ENCODE results near the gene BLCAP. TPM values are rescaled to one million over a fixed set of nuclear protein-coding genes. Genes with fewer than 3 reads are reported as not detected.

Gene BLCAP
- total and polyA plus RNA-seq, 8 donors = 65.5 to 75.4 (median 67.4) TPM

GRCh38 chr20:37528446-37529213 is 954 bp upstream of the BLCAP start:
- Histone ChIP-seq H3K4me1 (peaks cover 23 to 43% of the 10 kb centered on the region in 2 donors), H3K27ac (peak overlapping the region in 1 of 2 donors; percentile 95), H3K9me3 (no peaks in the 10 kb centered on the region), H3K27me3 (no peaks in the 10 kb centered on the region), H3K4me3 (peak overlapping the region; percentile 96 to 99), H3K36me3 (no peaks in the 10 kb centered on the region)
- TF ChIP-seq CTCF (IDR thresholded peaks at IDR 0.05) = no peak
- ATAC-seq (no peak), DNase-seq (no peak)
- intact Hi-C loops (cut with DNase I) = loop anchor here in 1 of 2 donors (5.0 to 10.0 kb wide), 2 partner anchors 144 to 331 kb away; no protein-coding TSS in a partner anchor

GRCh38 chr20:37526839-37527637 is 638 bp downstream of the BLCAP start:
- Histone ChIP-seq H3K27ac (peak overlapping the region; percentile 95 to 97), H3K36me3 (no peaks in the 10 kb centered on the region), H3K27me3 (no peaks in the 10 kb centered on the region), H3K9me3 (no peaks in the 10 kb centered on the region), H3K4me3 (peak overlapping the region; percentile 96 to 99), H3K4me1 (peaks cover 23 to 55% of the 10 kb centered on the region in 2 donors)
- DNase-seq (no peak), ATAC-seq (peak; percentile 67)
- intact Hi-C loops (cut with DNase I) = loop anchor here in 1 of 2 donors (5.0 to 10.0 kb wide), 2 partner anchors 142 to 330 kb away; no protein-coding TSS in a partner anchor
- no peak for TF ChIP-seq CTCF (IDR thresholded peaks at IDR 0.05)

- H3K36me3 ChIP-seq = peaks cover 0 to under 1% of the 10 kb centered on the region in 2 donors
- H3K9me3 ChIP-seq = no peaks in the 10 kb centered on the region
- ATAC-seq (no peak), DNase-seq (no peak)
- peaks cover 23 to 61% of the 10 kb centered on the region in 2 donors for H3K4me1 ChIP-seq
- H3K4me3 ChIP-seq = peak overlapping the region; percentile 96 to 99
- peaks cover 0 to 6% of the 10 kb centered on the region in 2 donors for H3K27me3 ChIP-seq
- no peak for TF ChIP-seq CTCF (IDR thresholded peaks at IDR 0.05)
- peak overlapping the region; percentile 95 to 97 for H3K27ac ChIP-seq
- intact Hi-C loops (cut with DNase I) = loop anchor here in 1 of 2 donors (5.0 to 10.0 kb wide), 2 partner anchors 142 to 329 kb away; no protein-coding TSS in a partner anchor
These were observed 1.3 kb downstream of the BLCAP start for GRCh38 chr20:37526238-37526838.

GRCh38 chr20:37525810-37526209 is 1.9 kb downstream of the BLCAP start:
- peak overlapping the region in 1 of 2 donors; percentile 96 for H3K4me3 ChIP-seq

More at GRCh38 chr20:37525810-37526209, 1.9 kb downstream of the BLCAP start:
- no peak for TF ChIP-seq CTCF (IDR thresholded peaks at IDR 0.05)
- intact Hi-C loops (cut with DNase I) = loop anchor here in 1 of 2 donors (5.0 to 10.0 kb wide), 2 partner anchors 141 to 329 kb away; no protein-coding TSS in a partner anchor
- peak overlapping the region; percentile 95 to 97 for H3K27ac ChIP-seq
- no peak for DNase-seq
- peaks cover 0 to 11% of the 10 kb centered on the region in 2 donors for H3K27me3 ChIP-seq
- no peak for ATAC-seq
- H3K36me3 ChIP-seq = peaks cover 0 to 5% of the 10 kb centered on the region in 2 donors
- no peaks in the 10 kb centered on the region for H3K9me3 ChIP-seq
- H3K4me1 ChIP-seq = peaks cover 23 to 66% of the 10 kb centered on the region in 2 donors

Data from left lung (tissue), 10 donors.